ENCODE results near the gene IMMP2L.
"Not testable (repeated sequence)": the region's sequence is repeated elsewhere in the genome, so short reads cannot be mapped to it uniquely, and the experiment has no call there.

IMMP2L gene

GRCh38 chr7:110669410-110669809 is 892.9 kb downstream of the IMMP2L start:
- no peak for DNase-seq

- no peak for DNase-seq
Measured at GRCh38 chr7:110664803-110665202, 897.5 kb downstream of the IMMP2L start.

- not testable (repeated sequence) for DNase-seq
Measured at GRCh38 chr7:110660637-110661036, 901.7 kb downstream of the IMMP2L start.

- no peak for DNase-seq
Measured at GRCh38 chr7:110650328-110650727, 912.0 kb downstream of the IMMP2L start.

- no peak for DNase-seq
Measured at GRCh38 chr7:110647266-110647665, 915.0 kb downstream of the IMMP2L start.

- DNase-seq = no peak
Measured at GRCh38 chr7:110646804-110647203, 915.5 kb downstream of the IMMP2L start.

- DNase-seq = no peak
Measured at GRCh38 chr7:110645616-110646015, 916.7 kb downstream of the IMMP2L start.

- no peak for DNase-seq
Measured at GRCh38 chr7:110645060-110645459, 917.2 kb downstream of the IMMP2L start.

- no peak for DNase-seq
Measured at GRCh38 chr7:110637252-110637651, 925.0 kb downstream of the IMMP2L start.

GRCh38 chr7:110633313-110633712 is 929.0 kb downstream of the IMMP2L start:
- no peak for DNase-seq

- DNase-seq = no peak
Measured at GRCh38 chr7:110626414-110626813, 935.9 kb downstream of the IMMP2L start.

GRCh38 chr7:110625294-110625693 is 937.0 kb downstream of the IMMP2L start:
- DNase-seq = no peak

- no peak for DNase-seq
Measured at GRCh38 chr7:110623436-110623835, 938.9 kb downstream of the IMMP2L start.

GRCh38 chr7:110621289-110621688 is 941.0 kb downstream of the IMMP2L start:
- DNase-seq = no peak

- DNase-seq = no peak
Measured at GRCh38 chr7:110620110-110620735, 942.1 kb downstream of the IMMP2L start.
